ENCODE data around the gene ARHGAP31. TPM values are rescaled to one million over a fixed set of nuclear protein-coding genes. Genes with fewer than 3 reads are reported as not detected.
"Not testable (repeated sequence)": the region's sequence is repeated elsewhere in the genome, so short reads cannot be mapped to it uniquely, and the experiment has no call there.

Gene ARHGAP31
- total RNA-seq, 2 experiments from 2014 or later, result 3.5 to 3.7 TPM

GRCh38 chr3:119324899-119325298, 30.7 kb downstream of the ARHGAP31 start:
- intact Hi-C loops (cut with micrococcal nuclease), result loop anchor here (5.0 kb wide), 1 partner anchor 48 kb away; no protein-coding TSS in a partner anchor
- Mint-ChIP-seq H3K9me3 (no peaks in the 10 kb centered on the region), H3K4me1 (ENCODE audit: low read depth) (peaks cover 40% of the 10 kb centered on the region), H3K27me3 (ENCODE audit: low read depth) (no peaks in the 10 kb centered on the region), H3K36me3 (ENCODE audit: low read depth) (no peaks in the 10 kb centered on the region), H3K27ac (no peak overlapping the region), H3K4me3 (no peak overlapping the region)
- no peak for DNase-seq
- CTCF ChIA-PET, result no interaction called here

GRCh38 chr3:119326976-119327375, 32.8 kb downstream of the ARHGAP31 start:
- intact Hi-C loops (cut with micrococcal nuclease), result no loop called here
- Mint-ChIP-seq H3K4me1 (ENCODE audit: low read depth) (peaks cover 25% of the 10 kb centered on the region), H3K27me3 (ENCODE audit: low read depth) (no peaks in the 10 kb centered on the region), H3K27ac (no peak overlapping the region), H3K36me3 (ENCODE audit: low read depth) (no peaks in the 10 kb centered on the region), H3K9me3 (no peaks in the 10 kb centered on the region), H3K4me3 (no peak overlapping the region)
- CTCF ChIA-PET, result no interaction called here
- DNase-seq, result no peak

- H3K9me3 Mint-ChIP-seq, result no peaks in the 10 kb centered on the region
- no peaks in the 10 kb centered on the region for H3K27me3 Mint-ChIP-seq (ENCODE audit: low read depth)
- H3K27ac Mint-ChIP-seq, result no peak overlapping the region
- no peaks in the 10 kb centered on the region for H3K36me3 Mint-ChIP-seq (ENCODE audit: low read depth)
- CTCF ChIA-PET, result interaction anchor here (1.1 to 1.7 kb wide), 2 partner anchors 23 to 35 kb away, joined by 4 read pairs; partner anchors contain the start of gene ARHGAP31
- H3K4me3 Mint-ChIP-seq, result no peak overlapping the region
- DNase-seq, result no peak
- peaks cover 17% of the 10 kb centered on the region for H3K4me1 Mint-ChIP-seq (ENCODE audit: low read depth)
- intact Hi-C loops (cut with micrococcal nuclease), result no loop called here
These were observed 35.4 kb downstream of the ARHGAP31 start for GRCh38 chr3:119329551-119329950.

DNA sequence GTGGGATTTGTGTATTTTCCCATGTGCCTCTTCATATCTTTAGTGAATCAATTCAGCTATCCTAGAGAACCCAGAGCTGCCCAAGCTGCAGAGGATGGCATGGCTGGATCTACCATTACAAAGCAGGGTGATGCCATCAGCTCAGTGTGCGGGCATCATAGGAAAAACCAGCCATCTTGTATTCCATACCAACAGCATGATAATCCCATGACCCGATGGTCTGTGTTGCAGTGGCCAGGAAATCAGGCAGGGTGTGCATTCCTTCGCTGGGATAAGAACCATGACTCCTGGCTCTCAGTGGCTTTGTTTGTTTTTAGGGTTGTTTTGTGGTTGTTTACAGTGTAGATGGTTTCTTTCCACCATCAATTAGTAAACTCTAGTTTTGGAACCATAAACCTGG, 36.0 kb downstream of the ARHGAP31 start:
- no peak for DNase-seq
- intact Hi-C loops (cut with micrococcal nuclease), result no loop called here
- H3K9me3 Mint-ChIP-seq, result no peaks in the 10 kb centered on the region
- CTCF ChIA-PET, result interaction anchor here (1.1 to 1.7 kb wide), 3 partner anchors 23 to 89 kb away, joined by 4 read pairs; partner anchors contain the start of gene ARHGAP31
- H3K36me3 Mint-ChIP-seq (ENCODE audit: low read depth), result no peaks in the 10 kb centered on the region
- H3K27ac Mint-ChIP-seq, result no peak overlapping the region
- H3K4me1 Mint-ChIP-seq (ENCODE audit: low read depth), result peaks cover 10% of the 10 kb centered on the region
- no peak overlapping the region for H3K4me3 Mint-ChIP-seq
- no peaks in the 10 kb centered on the region for H3K27me3 Mint-ChIP-seq (ENCODE audit: low read depth)

GRCh38 chr3:119330858-119331257, 36.7 kb downstream of the ARHGAP31 start:
- peaks cover 8% of the 10 kb centered on the region for H3K4me1 Mint-ChIP-seq (ENCODE audit: low read depth)
- H3K4me3 Mint-ChIP-seq, result no peak overlapping the region
- DNase-seq, result no peak
- H3K27ac Mint-ChIP-seq, result no peak overlapping the region
- CTCF ChIA-PET, result interaction anchor here (1.3 to 1.7 kb wide), 3 partner anchors 22 to 90 kb away, joined by 4 to 5 read pairs (median 4); no protein-coding TSS in a partner anchor
- no peaks in the 10 kb centered on the region for H3K9me3 Mint-ChIP-seq
- intact Hi-C loops (cut with micrococcal nuclease), result no loop called here
- no peaks in the 10 kb centered on the region for H3K27me3 Mint-ChIP-seq (ENCODE audit: low read depth)
- no peaks in the 10 kb centered on the region for H3K36me3 Mint-ChIP-seq (ENCODE audit: low read depth)

DNA sequence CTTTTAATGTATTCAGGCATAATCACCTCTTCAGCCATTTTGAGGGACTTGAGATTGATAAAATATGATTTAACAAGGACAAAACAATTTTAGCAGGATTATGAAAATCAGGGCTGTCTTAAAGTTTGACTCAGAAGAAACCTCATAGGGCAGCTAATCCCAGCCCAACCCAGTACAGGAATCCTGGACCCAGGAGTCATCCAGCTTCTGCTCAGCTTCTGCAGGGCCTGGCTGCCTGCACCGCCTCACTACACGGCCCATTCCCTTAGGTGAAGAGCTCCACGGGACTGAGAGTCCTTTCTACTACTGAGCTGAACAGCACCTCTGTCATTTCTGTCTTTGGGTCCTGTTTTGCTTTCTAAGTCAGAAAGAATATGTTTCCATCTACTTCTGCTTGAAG, 37.5 kb downstream of the ARHGAP31 start:
- no peak overlapping the region for H3K27ac Mint-ChIP-seq
- intact Hi-C loops (cut with micrococcal nuclease), result no loop called here
- CTCF ChIA-PET, result interaction anchor here (0.7 to 1.3 kb wide), 3 partner anchors 56 to 317 kb away, joined by 3 to 5 read pairs (median 5); no protein-coding TSS in a partner anchor
- DNase-seq, result no peak
- peaks cover 1% of the 10 kb centered on the region for H3K36me3 Mint-ChIP-seq (ENCODE audit: low read depth)
- H3K4me3 Mint-ChIP-seq, result no peak overlapping the region
- no peaks in the 10 kb centered on the region for H3K9me3 Mint-ChIP-seq
- no peaks in the 10 kb centered on the region for H3K27me3 Mint-ChIP-seq (ENCODE audit: low read depth)
- peaks cover 8% of the 10 kb centered on the region for H3K4me1 Mint-ChIP-seq (ENCODE audit: low read depth)

DNA sequence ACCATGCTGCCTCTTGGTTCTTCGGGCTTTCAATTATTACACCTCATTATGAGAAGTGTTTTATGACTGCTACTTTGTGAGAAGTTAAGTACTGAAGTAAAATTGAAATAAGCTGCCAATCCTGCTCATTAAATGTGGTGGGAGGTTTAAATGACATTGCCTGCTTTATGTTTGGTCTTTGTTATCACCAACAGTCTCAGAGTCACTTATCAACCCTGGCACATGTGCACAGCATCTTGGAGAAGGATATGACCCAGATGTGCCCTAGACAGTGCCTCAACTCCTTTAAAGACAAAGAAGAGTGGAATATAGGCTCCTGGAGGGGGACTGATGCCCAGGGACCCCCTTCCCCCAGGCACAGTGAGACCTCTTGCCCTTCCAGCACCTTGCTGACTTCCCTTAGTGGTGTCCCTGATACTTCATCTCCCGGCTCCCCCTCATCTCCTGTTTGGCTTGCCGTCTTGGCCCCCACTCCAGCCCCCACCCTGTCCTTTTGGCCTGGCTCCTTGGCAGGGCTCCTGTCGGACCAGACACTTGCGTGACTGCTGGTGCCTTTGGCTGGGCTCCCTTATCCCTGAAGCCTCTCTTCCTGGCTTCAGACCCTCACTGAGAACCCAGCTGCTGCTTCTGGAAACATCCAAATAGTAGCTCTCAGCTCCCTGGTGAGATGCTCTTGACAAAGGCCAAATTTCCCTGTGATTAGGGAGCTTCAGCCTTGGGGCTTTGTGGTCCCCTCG, 39.8 kb downstream of the ARHGAP31 start:
- CTCF ChIA-PET, result interaction anchor here (0.7 kb wide), 1 partner anchor 59 kb away, joined by 3 read pairs; no protein-coding TSS in a partner anchor
- peaks cover 6% of the 10 kb centered on the region for H3K4me1 Mint-ChIP-seq (ENCODE audit: low read depth)
- no peak for DNase-seq
- H3K27ac Mint-ChIP-seq, result no peak overlapping the region
- no peaks in the 10 kb centered on the region for H3K27me3 Mint-ChIP-seq (ENCODE audit: low read depth)
- H3K9me3 Mint-ChIP-seq, result no peaks in the 10 kb centered on the region
- no peak overlapping the region for H3K4me3 Mint-ChIP-seq
- intact Hi-C loops (cut with micrococcal nuclease), result no loop called here
- peaks cover 7% of the 10 kb centered on the region for H3K36me3 Mint-ChIP-seq (ENCODE audit: low read depth)

- H3K27me3 Mint-ChIP-seq (ENCODE audit: low read depth), result no peaks in the 10 kb centered on the region
- peaks cover 7% of the 10 kb centered on the region for H3K36me3 Mint-ChIP-seq (ENCODE audit: low read depth)
- CTCF ChIA-PET, result no interaction called here
- DNase-seq, result no peak
- intact Hi-C loops (cut with micrococcal nuclease), result no loop called here
- no peak overlapping the region for H3K27ac Mint-ChIP-seq
- no peaks in the 10 kb centered on the region for H3K9me3 Mint-ChIP-seq
- H3K4me1 Mint-ChIP-seq (ENCODE audit: low read depth), result peaks cover 6% of the 10 kb centered on the region
- H3K4me3 Mint-ChIP-seq, result no peak overlapping the region
These were observed 42.6 kb downstream of the ARHGAP31 start for GRCh38 chr3:119336823-119337222.

GRCh38 chr3:119337407-119337806, 43.2 kb downstream of the ARHGAP31 start:
- H3K27me3 Mint-ChIP-seq (ENCODE audit: low read depth); H3K36me3 Mint-ChIP-seq (ENCODE audit: low read depth); H3K4me1 Mint-ChIP-seq (ENCODE audit: low read depth); H3K4me3 Mint-ChIP-seq; DNase-seq; H3K27ac Mint-ChIP-seq; H3K9me3 Mint-ChIP-seq; intact Hi-C loops (cut with micrococcal nuclease): not testable (repeated sequence)
- CTCF ChIA-PET, result interaction anchor here (1.1 to 1.2 kb wide), 2 partner anchors 13 to 15 kb away, joined by 4 read pairs; no protein-coding TSS in a partner anchor

- CTCF ChIA-PET, result interaction anchor here (1.2 kb wide), 1 partner anchor 14 kb away, joined by 4 read pairs; no protein-coding TSS in a partner anchor
- DNase-seq, result no peak
- Mint-ChIP-seq H3K27ac (no peak overlapping the region), H3K4me3 (no peak overlapping the region), H3K4me1 (ENCODE audit: low read depth) (no peaks in the 10 kb centered on the region), H3K36me3 (ENCODE audit: low read depth) (peaks cover 7% of the 10 kb centered on the region), H3K27me3 (ENCODE audit: low read depth) (no peaks in the 10 kb centered on the region), H3K9me3 (no peaks in the 10 kb centered on the region)
- intact Hi-C loops (cut with micrococcal nuclease), result no loop called here
These were observed 44.6 kb downstream of the ARHGAP31 start for GRCh38 chr3:119338754-119339153.

DNA sequence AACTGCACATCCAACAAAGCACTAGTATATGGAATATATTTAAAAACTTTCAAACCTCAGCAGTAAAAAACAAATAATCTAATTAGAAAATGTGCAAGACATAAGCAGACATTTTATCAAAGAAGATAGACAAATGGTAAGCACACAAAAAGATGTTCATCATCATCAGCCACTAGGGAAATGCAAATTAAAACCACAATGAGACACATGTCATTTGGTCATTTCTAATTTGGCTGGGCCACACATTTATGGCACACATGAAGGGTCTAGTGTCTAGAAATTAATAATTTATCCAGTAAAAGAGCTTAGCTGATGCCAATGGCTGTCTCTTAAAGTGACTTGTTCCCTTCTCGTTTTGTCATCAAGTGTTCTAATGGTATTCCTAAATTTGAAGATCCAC, 45.8 kb downstream of the ARHGAP31 start:
- Mint-ChIP-seq H3K36me3 (ENCODE audit: low read depth) (peaks cover 7% of the 10 kb centered on the region), H3K9me3 (no peaks in the 10 kb centered on the region), H3K27ac (no peak overlapping the region), H3K27me3 (ENCODE audit: low read depth) (no peaks in the 10 kb centered on the region), H3K4me1 (ENCODE audit: low read depth) (no peaks in the 10 kb centered on the region), H3K4me3 (no peak overlapping the region)
- intact Hi-C loops (cut with micrococcal nuclease), result no loop called here
- no peak for DNase-seq
- CTCF ChIA-PET, result interaction anchor here (0.9 to 1.2 kb wide), 2 partner anchors 14 to 65 kb away, joined by 3 to 4 read pairs; no protein-coding TSS in a partner anchor

DNA sequence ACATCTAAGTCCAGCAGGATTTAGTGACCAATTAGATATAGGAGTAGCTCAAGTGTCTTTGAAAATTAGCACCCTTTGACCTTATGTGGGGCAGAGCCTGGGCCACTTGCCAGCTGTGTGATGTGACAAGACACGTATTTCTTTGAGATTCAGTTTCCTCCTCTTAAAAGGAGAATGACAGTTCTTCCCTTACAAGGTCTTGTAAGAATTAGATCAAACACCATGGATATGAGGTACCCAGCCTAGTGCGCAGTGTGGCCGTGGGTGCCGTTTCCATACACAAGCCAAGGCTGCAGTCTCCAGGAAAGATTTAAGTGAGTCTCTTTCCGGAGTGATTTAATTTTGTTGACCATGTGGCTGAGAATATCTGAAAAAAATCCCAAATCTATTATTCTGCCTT, 46.3 kb downstream of the ARHGAP31 start:
- no peak overlapping the region for H3K4me3 Mint-ChIP-seq
- no peaks in the 10 kb centered on the region for H3K27me3 Mint-ChIP-seq (ENCODE audit: low read depth)
- H3K36me3 Mint-ChIP-seq (ENCODE audit: low read depth), result peaks cover 7% of the 10 kb centered on the region
- CTCF ChIA-PET, result interaction anchor here (0.9 to 1.2 kb wide), 2 partner anchors 13 to 65 kb away, joined by 3 to 4 read pairs; no protein-coding TSS in a partner anchor
- DNase-seq, result no peak
- no peaks in the 10 kb centered on the region for H3K4me1 Mint-ChIP-seq (ENCODE audit: low read depth)
- H3K9me3 Mint-ChIP-seq, result no peaks in the 10 kb centered on the region
- intact Hi-C loops (cut with micrococcal nuclease), result no loop called here
- H3K27ac Mint-ChIP-seq, result no peak overlapping the region

GRCh38 chr3:119342176-119342575, 48.0 kb downstream of the ARHGAP31 start:
- no peaks in the 10 kb centered on the region for H3K4me1 Mint-ChIP-seq (ENCODE audit: low read depth)
- no peak overlapping the region for H3K27ac Mint-ChIP-seq
- no peaks in the 10 kb centered on the region for H3K9me3 Mint-ChIP-seq
- no peaks in the 10 kb centered on the region for H3K27me3 Mint-ChIP-seq (ENCODE audit: low read depth)
- CTCF ChIA-PET, result interaction anchor here (0.8 kb wide), 1 partner anchor 11 kb away, joined by 5 read pairs; no protein-coding TSS in a partner anchor
- no peak for DNase-seq
- H3K36me3 Mint-ChIP-seq (ENCODE audit: low read depth), result peaks cover 4% of the 10 kb centered on the region
- no peak overlapping the region for H3K4me3 Mint-ChIP-seq
- intact Hi-C loops (cut with micrococcal nuclease), result no loop called here

All from activated naive CD4-positive, alpha-beta T cell treated with anti-CD3 and anti-CD28 coated beads for 36 hours (primary cell).